ENCODE data around the gene DPH5.
A peak's percentile ranks its signal among the peaks of the same experiment; 100 is the strongest.
"Not testable (repeated sequence)": the region's sequence is repeated elsewhere in the genome, so short reads cannot be mapped to it uniquely, and the experiment has no call there.

Gene DPH5, protein sequence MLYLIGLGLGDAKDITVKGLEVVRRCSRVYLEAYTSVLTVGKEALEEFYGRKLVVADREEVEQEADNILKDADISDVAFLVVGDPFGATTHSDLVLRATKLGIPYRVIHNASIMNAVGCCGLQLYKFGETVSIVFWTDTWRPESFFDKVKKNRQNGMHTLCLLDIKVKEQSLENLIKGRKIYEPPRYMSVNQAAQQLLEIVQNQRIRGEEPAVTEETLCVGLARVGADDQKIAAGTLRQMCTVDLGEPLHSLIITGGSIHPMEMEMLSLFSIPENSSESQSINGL

DNA sequence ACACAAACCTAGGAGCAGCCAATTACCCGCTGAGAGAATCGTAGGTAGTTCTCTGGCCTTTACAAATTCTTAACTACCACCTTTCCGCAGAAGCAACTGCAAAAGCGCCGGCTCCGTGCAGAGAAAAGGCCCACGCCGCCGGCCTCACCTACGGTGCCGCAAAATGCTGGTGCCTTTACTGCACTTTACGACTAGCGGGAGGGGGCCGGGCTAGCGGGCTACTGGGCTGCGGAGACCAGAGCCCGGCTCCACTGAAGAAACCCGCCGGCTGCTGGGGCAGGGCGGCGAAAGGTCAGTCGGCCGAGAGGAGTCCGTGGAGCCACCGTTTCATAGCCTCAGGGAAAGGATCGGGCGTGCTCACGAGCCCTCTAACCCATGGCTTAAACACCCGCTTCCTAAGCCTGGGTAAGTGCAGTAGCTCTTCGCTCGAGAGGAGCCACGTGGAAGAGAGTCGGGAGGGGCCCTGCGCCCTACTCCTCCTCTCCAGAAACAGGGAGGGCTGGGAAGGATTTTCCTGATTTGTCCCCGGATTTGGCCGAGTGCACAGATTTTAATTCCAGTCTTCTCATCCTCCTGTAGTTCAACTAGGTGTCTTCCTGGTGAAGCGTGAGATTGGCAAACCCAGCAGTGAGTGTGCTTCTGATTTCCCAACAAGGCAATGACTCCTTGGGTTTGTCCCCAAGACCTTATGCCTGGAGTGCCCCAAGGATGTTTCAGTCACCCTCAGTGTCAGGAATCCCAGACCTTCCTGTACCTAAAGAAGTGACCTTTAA, at the start of gene DPH5:
Gene DPH5, minus strand, starts transcription at position 128 of the 773 bp plus-strand sequence. CDS start 341 bp downstream, outside the sequence.
- peak; percentile 90 for DNase-seq (ENCODE audit: low spot score)

DNA sequence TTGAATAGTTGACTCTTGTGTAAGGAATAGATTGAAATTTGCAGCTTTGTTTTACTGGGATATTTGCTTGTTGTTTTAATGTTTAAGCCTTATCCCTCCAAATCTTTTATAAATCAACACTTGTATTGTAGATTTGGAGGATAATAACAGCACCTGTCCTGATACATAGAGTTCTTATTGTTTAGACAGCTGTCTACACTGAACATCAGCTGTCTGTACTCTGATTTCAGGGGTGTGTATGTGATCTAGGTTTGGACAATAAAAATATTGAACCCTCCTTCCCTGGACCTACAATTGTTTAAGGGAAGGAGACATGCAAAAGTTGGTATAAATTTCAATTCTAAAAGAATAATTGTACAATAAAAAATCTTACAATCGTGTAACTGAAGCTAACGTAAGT, 48.3 kb upstream of the DPH5 start:
- DNase-seq (ENCODE audit: low spot score), result no peak

DNA sequence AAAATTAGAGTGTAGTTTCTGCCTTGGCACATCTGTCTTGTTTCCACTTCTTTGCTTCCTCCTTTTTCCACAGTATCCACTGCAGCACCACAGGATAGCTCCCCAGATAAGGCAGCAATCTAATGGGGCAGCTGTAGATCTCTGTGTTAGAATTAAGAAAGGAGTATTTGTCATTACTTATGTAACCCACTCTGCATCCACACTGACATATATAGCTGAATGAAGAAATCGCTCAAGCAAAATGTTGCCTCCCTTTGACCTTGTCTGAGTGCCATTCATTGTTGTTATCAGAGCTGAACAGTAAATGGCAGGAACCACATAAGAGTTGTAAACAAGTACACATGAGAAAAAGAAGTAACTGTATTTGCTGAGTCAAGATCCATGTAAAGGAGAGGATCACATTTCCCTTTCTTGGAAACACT, 45.9 kb upstream of the DPH5 start:
- no peak for DNase-seq (ENCODE audit: low spot score)

DNA sequence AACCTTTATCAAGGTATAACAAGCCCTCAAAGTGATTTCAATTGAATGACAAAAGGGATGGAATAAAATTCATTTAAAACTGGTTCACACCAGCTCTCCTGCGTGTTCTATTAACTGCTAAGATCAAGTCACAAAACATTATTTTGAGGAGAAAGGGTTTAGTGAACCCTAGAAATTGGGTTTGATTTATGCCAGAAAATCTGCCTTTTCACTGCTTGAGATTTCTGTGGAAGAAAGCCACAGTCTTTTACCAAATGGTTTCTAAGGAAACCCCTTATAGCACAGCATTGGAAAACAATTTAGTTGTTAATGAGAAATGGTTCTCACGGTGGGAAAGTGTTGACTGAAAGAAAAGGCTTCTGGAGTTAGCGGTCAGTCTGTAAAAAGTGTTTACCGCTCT, 43.6 kb upstream of the DPH5 start:
- DNase-seq (ENCODE audit: low spot score), result peak; percentile 35

DNA sequence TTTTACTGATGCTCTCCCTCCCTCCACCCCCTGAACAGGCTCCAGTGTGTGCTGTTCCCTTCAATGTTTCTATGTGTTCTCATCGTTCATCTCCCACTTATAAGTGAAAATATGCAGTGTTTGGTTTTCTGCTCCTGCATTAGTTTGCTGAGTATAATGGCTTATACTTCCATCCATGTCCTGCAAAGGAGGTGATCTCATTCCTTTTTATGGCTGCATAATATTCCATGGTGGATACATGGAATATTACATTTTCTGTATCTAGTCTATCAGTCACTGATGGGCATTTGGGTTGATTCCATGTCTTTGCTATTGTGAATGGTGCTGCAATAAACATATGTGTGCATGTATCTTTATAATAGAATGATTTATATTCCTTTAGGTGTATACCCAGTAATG, 41.4 kb upstream of the DPH5 start:
- DNase-seq (ENCODE audit: low spot score), result not testable (repeated sequence)

DNA sequence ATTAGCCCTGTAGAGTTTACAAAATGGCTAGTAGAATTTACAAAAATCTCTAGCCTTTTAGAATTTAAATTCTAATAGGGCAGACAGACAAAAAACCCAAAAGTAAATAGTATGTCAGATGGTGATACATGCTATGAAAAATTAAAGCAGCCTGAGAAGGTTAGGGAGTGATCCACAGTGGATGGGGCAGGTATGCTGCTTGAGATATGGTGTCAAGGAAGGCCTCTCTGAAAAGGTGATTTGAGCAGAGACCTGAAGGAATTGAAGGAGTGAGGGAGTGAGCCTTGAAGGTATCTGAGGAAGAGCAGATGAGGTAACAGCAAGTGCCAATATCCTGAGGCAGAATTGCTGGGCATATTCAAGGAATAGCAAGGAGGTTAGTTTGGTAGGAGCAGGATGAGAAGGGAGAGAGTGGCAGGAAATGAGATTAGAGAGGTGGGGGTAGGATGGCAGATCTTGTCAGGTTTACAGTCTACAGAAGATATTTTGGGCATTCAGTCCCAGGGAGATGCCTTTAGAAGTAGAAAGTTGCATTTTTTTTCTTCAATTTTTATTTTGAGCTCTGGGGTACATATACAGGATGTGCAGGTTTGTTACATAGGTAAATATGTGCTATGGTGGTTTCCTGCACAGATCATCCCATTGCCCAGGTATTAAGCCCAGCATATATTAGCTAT, 40.8 kb upstream of the DPH5 start:
- no peak for DNase-seq (ENCODE audit: low spot score)

DNA sequence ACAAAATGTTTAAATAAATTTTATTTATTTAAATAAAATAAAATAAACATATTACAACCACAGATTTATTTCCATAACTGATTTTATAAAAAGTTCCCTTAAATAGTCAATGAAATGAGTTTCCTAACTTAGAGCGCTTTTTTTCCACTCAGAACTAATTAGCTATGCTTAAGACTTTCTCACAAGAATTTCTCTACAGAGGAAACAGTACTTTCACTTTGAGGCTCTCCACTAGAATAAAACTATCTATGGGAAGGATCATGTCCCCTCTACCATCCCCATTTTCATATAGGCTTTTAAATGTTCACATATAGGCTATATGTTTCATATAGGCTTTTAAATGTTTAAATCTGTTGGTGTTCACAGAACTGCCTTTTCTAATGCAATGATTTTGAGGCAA, 40.0 kb upstream of the DPH5 start:
- no peak for DNase-seq (ENCODE audit: low spot score)

DNA sequence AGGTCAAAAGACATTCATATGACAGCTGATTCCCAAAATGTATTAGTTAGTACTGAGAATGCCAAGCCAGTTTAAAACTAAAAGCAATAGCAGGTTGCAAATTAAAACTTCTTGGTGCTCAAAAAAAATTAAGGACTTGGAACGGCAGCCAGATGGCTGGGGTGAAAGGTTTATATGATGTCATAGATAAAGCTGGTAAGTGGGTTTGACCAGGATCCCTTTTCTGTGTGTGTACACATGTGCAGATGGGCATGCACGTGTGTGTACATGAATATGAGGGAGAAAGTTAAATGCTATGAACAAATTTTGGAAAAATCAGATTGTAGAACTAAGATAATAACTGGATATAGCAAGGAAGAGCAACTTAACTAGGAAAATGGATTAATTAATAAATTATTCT, 39.1 kb upstream of the DPH5 start:
- DNase-seq (ENCODE audit: low spot score), result no peak

DNA sequence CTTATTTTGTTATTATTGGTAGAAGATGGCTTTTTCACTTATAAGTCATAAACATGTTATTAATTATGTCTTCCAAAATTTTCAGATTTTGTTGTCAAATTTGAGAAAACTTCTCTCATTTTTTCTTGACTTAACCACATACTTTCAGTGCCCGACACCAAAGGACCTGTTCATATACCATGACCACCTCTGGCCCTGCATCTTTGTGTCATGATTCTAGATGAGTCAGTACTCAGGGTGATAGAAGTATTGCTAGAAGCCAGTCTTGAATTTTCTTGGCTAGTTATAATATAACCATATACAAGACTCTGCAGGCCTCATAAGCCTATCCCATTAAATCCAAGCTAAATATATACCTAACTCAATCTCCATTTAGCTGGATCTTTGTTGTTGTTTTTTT, 35.4 kb upstream of the DPH5 start:
- no peak for DNase-seq (ENCODE audit: low spot score)

DNA sequence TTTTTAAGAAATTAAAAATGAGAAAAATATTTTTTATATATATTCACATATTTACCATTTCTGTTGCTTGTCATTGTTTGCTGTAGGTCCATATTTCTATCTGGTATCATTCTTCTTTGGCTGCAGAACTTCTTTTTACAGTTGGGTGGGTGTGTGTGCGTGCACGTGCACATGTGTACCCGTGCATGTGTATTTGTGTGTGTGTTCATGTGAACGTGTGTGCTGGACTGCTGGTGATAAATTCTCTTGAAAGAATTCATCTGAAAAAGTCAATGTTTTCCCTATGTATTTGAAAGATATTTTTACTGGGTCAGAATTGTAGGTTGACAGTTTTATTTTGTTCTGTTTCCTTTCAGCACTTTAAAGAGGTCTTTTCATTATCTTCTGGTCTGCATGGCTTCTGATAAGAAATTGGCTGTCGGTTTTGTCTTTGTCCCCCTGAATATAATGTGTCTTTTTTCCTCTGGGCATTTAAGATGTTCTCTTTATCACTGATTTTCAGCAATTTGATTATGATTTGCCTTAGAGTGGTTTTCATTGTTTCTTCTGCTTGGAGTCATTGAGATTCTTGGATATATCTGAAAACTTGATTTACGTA, 34.5 kb upstream of the DPH5 start:
- DNase-seq (ENCODE audit: low spot score), result no peak

DNA sequence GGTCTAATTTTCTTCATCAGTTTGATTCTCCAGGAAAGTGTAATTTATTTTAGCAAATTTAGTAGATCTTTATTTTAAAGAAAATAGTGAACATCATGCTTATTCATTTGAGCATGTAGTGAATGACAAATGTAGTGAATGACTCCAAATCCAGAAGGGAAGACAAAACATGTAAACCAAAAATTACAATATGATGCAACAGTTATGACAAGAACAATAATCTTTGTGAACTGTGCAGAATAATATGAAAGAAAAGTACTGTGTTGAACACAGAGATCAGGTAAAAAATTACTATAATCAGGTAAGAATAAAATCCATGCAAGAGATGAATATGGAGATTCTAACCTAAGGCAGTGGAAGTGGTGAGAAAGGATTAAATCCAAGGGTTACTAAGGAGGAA, 30.0 kb upstream of the DPH5 start:
- DNase-seq (ENCODE audit: low spot score), result no peak

DNA sequence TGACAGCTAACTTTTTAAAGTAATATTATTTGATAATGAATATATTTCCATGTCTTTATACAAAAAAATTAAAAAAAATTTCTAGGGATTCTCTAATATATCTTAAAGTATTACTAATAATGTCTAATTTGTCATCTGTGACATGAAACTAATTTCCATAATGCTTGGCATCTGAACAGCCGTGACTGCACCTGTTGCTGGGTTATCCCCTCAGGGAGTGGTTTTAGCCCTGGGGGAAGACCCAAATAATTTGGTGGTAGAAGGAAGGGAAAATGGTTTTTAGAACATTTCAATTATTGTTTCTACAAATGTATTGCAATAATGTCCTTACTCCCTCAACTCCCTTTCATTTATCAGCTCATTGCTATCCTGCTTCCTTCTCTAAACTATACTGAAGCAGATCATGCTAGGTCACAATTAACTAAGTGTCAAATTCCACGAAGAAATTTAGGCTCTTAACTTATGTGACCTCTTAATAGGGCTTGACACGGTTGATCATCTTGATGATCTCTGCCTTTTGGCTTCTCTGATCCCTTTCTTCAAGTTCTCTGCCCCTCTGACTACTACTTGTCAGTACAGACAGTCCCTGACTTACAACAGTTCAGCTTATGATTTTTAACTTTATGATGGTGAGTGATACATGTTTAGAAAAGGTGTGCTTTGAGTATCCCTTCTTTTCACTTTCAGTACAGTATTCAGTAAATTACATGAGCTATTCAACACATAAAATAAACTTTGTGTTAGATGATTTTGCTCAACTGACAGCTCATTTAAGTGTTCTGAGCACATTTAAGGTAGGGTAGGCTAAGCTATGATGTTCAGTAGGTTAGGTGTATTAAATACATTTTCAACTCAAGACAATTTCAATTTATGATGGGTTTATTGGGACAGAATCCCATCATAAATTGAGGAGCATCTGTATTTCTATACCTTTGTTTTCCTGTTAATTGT, 26.4 kb upstream of the DPH5 start:
- DNase-seq (ENCODE audit: low spot score), result no peak

DNA sequence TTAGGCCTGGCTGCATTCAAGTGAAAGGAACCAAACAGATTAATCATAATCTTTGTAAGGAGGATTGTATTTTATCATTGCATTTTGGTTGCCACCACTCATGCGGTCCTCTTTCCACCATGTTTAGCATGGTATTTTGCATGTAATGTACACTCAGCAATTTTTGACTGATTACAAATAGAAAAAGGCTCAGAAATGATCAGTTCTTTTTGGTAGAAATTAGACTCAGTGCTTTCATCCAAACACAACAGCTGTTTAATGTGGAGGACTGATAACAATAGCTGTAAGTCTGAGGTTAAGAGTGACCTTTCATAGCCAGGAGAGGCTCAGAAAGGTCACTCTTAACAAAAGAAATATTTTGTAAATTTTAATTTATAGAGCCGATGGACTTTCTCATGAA, 25.3 kb upstream of the DPH5 start:
- DNase-seq (ENCODE audit: low spot score), result no peak

DNA sequence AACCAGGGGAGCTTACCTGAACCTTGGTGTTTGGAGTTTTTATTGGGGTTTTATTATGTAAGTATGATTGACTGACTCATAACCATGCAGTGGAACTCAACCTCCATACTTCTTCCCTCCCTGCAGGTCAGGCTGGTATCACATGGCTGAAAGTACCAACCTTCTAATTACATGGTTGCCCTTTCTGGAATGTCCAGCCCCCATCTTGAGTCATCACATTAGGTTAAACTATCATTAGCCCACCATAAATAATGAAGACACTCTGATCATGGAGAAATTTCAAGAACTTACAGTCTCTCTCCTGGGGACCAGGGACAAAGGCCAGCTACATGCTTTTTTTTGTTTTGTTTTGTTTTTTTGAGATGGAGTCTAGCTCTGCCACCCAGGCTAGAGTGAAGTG, 19.2 kb upstream of the DPH5 start:
- no peak for DNase-seq (ENCODE audit: low spot score)

DNA sequence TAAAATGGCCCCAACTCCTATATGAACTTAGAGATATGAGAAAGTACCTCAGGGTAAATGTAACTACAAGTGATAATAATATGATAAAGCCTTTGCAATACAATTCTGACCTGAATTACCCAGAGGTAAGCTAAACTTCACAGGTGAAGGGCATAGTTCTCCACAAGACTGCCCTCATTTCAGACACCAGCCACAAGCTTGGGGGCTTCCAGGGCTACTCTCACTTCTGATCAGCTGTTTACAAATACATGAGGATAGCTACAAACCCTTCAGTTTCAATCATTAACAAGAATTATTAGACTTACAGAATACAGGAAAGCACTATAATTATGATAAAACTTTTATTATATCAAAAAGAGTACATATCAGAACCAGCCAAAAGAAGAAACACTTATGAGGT, 18.7 kb upstream of the DPH5 start:
- no peak for DNase-seq (ENCODE audit: low spot score)

DNA sequence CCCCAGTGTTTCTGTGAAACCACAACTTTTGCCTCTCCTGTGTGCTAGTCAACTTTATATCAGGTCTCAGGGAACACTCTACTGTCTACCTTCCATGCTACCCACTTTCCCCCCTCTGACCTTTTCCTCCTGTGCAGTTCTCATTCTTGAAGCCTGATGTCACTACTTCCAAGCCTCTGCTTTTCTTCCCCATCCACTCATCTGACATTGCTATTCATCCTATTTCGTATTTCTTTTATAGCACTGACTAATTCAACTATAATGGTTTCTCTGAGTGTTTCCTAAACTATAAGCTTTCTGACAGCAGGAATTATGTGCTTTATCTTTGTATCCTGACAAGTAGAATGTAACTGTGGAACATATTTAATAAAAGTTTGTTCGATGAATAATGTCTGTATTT, 18.2 kb upstream of the DPH5 start:
- no peak for DNase-seq (ENCODE audit: low spot score)

DNA sequence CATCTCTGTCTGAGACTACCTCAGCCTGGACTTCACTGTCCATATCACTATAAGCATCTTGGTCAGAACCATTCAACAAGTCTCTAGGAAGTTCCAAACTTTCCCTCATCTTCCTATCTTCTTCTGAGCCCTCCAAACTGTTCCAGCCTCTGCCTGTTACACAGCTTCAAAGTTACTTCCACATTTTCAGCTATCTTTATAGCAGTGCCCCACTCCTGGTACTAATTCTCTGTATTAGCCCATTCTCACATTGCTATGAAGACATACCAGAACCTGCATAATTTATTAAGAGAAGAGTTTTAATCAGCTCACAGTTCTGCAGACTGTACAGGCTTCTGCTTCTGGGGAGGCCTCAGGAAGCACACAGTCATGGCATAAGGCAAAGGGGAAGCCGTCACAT, 15.7 kb upstream of the DPH5 start:
- no peak for DNase-seq (ENCODE audit: low spot score)

DNA sequence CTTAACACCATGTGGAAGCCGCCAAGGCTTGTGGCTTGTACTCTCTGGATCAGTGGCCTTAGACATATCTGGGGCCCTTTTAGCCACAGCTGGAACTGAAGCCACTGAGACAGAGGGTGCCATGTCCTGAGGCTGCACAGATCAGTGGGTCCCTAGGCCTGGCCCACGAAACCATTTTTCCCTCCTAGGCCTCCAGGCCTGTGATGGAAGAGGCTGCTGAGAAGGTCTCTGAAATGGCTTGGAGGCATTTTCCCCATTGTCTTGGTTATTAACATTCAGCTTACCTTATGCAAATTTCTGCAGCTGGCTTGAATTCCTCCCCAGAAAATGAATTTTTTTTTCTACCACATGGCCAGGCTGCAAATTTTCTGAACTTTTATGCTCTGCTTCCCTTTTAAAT, 15.1 kb upstream of the DPH5 start:
- no peak for DNase-seq (ENCODE audit: low spot score)

DNA sequence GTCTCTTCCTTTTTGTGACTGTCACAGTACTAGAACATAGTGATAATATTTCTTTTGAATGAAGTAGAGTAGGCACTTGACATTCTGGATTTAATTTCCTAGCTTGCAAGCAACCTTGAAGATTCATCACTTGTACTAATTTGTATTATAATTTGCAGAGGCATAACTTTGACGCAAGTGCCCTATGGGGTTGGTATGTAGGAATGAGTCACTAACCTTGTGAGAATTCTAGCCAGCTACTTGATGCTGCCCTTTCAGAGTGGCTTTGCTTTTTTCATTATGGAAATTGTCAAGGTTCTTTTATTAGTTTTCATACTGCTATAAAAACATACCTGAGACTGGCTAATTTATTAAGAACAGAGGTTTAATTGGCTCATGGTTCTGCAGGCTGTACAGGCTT, 13.7 kb upstream of the DPH5 start:
- no peak for DNase-seq (ENCODE audit: low spot score)

DNA sequence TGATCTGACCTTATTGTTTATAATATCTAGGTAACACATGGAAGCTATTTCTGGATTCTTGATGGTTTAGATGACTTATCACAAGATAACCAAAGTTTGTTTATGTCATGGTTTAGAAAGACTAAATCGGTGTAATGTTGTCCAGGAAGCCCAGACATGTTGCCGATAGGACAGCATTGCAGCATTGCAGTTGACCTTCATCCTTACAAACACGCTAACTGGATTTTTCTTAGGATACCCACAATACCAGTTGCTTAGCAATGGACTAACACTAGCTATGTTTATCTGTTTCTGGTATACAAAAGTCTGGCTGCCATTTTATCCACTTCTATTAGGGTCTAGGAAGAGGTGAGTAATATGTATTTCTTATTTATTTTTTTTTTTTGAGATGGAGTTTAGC, 11.7 kb upstream of the DPH5 start:
- DNase-seq (ENCODE audit: low spot score), result no peak

DNA sequence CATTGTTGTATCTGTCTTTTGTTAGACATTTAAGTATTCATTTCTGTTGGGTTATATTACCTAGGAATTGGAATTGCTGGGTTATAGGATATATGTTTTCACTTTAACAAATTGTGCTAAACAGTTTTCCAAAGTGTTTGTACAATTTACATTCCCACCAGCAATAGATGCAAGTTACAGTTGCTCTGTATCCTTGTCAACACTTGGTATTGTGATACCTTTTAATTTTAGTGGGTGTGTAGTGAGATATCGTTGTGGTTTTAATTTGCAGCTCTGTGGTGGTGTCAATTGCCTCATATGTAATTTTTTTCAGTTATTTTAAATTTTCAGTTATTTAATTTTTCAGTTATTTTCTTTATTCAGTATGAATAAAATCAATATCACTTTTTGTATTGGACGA, 7.4 kb upstream of the DPH5 start:
- no peak for DNase-seq (ENCODE audit: low spot score)

DNA sequence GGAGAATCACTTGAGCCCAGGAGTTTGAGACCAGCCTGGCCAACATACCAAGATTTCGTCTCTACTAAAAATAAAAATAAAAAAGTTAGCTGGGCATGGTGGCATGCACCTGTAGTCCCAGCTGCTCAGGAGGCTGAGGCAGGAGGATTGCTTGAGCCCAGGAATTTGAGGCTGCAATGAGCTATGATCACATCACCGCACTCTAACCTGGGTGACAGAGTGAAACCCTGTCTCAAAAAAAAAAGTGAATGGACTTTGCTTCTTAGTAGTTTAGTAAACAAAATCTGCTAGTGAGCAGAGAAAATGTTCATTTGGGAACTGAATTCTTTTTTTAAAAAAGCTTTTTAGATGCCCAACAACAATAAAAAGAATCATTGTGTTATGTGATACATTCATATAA, 6.5 kb upstream of the DPH5 start:
- not testable (repeated sequence) for DNase-seq (ENCODE audit: low spot score)

All from putamen (tissue), 1 donor.